UCSD-AML1 (cell line): ENCODE results near the gene CACNA1B.

Source experiments
- DNase-seq: peaks from one replicate; lab custom pipeline; 2025; ENCODE audit not compliant: unreplicated experiment; lab: John Stamatoyannopoulos, UW

The CACNA1B gene

GRCh38 chr9:137959641-137960411 is 82.2 kb downstream of the CACNA1B start:
- no peak for DNase-seq

- no peak for DNase-seq
Measured at GRCh38 chr9:137960496-137960895, 82.9 kb downstream of the CACNA1B start.

GRCh38 chr9:137963525-137963924 is 85.9 kb downstream of the CACNA1B start:
- DNase-seq, result no peak

- no peak for DNase-seq
Measured at GRCh38 chr9:137965177-137965795, 87.7 kb downstream of the CACNA1B start.

- DNase-seq, result no peak
Measured at GRCh38 chr9:137967280-137967953, 89.8 kb downstream of the CACNA1B start.

GRCh38 chr9:137968235-137968634 is 90.7 kb downstream of the CACNA1B start:
- no peak for DNase-seq

GRCh38 chr9:137969008-137969407 is 91.4 kb downstream of the CACNA1B start:
- no peak for DNase-seq

- no peak for DNase-seq
Measured at GRCh38 chr9:137969685-137970084, 92.1 kb downstream of the CACNA1B start.

- no peak for DNase-seq
Measured at GRCh38 chr9:137970098-137970497, 92.5 kb downstream of the CACNA1B start.

GRCh38 chr9:137970686-137971476 is 93.3 kb downstream of the CACNA1B start:
- no peak for DNase-seq

GRCh38 chr9:137971477-137972138 is 94.0 kb downstream of the CACNA1B start:
- DNase-seq, result no peak

- DNase-seq, result no peak
Measured at GRCh38 chr9:137972355-137972987, 94.9 kb downstream of the CACNA1B start.

- DNase-seq, result no peak
Measured at GRCh38 chr9:137972988-137973470, 95.4 kb downstream of the CACNA1B start.

- DNase-seq, result no peak
Measured at GRCh38 chr9:137973829-137974416, 96.3 kb downstream of the CACNA1B start.

- DNase-seq, result no peak
Measured at GRCh38 chr9:137974746-137975526, 97.4 kb downstream of the CACNA1B start.

- no peak for DNase-seq
Measured at GRCh38 chr9:137975527-137975913, 97.9 kb downstream of the CACNA1B start.

GRCh38 chr9:137975936-137976565 is 98.5 kb downstream of the CACNA1B start:
- no peak for DNase-seq

GRCh38 chr9:137977571-137978261 is 100.1 kb downstream of the CACNA1B start:
- DNase-seq, result no peak
